Vagina (tissue), 2 donors: ENCODE data around the gene DLG2.
"Not testable (repeated sequence)": the region's sequence is repeated elsewhere in the genome, so short reads cannot be mapped to it uniquely, and the experiment has no call there.

ENCODE experiments used
- POLR2A ChIP-seq, 2 donors: fragments of 450-650 bp; IDR thresholded peaks; one replicate each; pipeline ENCODE4 v1.6.1; 2017; ENCODE audit warnings: antibody characterized with exemption in 2 of 2, mild to moderate bottlenecking in 2 of 2, moderate library complexity in 2 of 2
- TF ChIP-seq, protein P1 (sequence below), 3 experiments: fragments of 450-650 bp in 2 of 3; fragments of 200-600 bp in 1 of 3; sonication (generic) in 1 of 3; IDR thresholded peaks; one replicate each; pipeline ENCODE4 v1.5.1; 2017 to 2019; ENCODE audit warnings: antibody characterized with exemption in 3 of 3, mild to moderate bottlenecking in 2 of 3, moderate library complexity in 2 of 3

DNA sequence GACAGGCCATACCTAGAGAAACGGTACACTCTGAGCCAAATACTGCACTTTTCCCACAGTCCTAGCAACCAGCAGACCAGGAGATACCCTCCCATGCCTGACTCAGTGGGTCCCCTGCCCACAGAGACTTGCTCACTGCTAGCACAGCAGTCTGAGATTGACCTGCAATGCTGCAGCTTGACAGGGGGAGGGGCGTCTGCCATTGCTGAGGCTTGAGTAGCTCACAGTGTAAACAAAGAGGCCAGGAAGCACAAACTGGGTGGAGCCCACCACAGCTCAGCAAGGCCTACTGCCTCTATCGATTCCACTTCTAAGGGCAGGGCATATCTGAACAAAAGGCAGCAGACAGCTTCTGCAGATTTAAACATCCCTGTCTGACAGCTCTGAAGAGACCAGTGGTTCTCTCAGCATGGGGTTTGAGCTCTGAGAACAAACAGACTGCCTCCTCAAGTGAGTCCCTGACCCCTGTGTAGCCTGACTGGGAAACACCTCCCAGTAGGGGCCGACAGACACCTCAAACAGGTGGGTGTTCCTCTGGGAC is 231.6 kb downstream of the DLG2 start:
- TF ChIP-seq, protein P1, sequence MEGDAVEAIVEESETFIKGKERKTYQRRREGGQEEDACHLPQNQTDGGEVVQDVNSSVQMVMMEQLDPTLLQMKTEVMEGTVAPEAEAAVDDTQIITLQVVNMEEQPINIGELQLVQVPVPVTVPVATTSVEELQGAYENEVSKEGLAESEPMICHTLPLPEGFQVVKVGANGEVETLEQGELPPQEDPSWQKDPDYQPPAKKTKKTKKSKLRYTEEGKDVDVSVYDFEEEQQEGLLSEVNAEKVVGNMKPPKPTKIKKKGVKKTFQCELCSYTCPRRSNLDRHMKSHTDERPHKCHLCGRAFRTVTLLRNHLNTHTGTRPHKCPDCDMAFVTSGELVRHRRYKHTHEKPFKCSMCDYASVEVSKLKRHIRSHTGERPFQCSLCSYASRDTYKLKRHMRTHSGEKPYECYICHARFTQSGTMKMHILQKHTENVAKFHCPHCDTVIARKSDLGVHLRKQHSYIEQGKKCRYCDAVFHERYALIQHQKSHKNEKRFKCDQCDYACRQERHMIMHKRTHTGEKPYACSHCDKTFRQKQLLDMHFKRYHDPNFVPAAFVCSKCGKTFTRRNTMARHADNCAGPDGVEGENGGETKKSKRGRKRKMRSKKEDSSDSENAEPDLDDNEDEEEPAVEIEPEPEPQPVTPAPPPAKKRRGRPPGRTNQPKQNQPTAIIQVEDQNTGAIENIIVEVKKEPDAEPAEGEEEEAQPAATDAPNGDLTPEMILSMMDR (IDR thresholded peaks at IDR 0.05): not testable (repeated sequence)
- not testable (repeated sequence) for TF ChIP-seq POLR2A (IDR thresholded peaks at IDR 0.05)
